GM18907 (cell line): ENCODE data around the gene FANCD2OS.
"Not testable (repeated sequence)": the region's sequence is repeated elsewhere in the genome, so short reads cannot be mapped to it uniquely, and the experiment has no call there.

Experiments
- ATAC-seq: cut with Tn5 transposase; IDR thresholded peaks from one replicate; pipeline ENCODE4 v1.9.1; 2021; ENCODE audit warnings: mild to moderate bottlenecking, moderate library complexity; ENCODE audit not compliant: unreplicated experiment

FANCD2OS gene

DNA sequence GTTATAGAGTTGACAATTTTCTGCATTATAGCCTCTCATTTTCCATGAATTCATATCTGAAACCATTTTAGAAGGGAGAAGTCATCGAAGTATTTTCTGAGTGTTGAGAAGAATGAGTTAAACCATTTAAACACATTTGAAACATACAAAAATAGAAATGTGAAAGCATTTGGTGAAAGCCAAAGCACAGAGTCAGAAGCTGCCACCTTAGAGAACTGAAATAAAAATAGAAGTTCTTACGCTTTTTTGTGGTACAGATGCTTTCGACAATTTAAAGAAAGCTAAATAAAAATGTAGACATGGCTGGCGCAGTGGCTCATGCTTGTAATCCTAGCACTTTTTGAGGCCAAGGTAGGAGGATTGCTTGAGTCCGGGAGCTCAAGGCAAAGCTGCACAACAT lies 9.0 kb downstream of the FANCD2OS start:
- no peak for ATAC-seq

DNA sequence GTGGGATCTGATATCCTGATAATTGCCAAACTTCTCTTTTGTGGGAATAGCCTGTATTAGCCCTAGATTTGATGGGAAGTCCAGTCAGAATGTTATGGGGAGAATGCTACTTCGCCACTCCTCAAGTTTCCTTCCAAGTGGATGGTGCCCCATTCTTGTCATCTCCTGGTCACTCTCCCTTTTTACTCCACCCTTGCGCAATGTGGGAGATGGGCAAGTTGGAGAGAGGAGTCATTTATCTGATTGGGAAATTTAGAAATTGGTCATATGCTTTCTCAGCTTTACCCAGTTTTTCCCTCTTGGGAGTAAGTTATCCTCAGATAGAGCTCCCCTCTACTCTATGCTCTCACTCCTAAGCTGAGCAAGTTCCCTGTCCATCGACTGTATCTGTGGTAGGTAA lies 14.4 kb downstream of the FANCD2OS start:
- no peak for ATAC-seq

DNA sequence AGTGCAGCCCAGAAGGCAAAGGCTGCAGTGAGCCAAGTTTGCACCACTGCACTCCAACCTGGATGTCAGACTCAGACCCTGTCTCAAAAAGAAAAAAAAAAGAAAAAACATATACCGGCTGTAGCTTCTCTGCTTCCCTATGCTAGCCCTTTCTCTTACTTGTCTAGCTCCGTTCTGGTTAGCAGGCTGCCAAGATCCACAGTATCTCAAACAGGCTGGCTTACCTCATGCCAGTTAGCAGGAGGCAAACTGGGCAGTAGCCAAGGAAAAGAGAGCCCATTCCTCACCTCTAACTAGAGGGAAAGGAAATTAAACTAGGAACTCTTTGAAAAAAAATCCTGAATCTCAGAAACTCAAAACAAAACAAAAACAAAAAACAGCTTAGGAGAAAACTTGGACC lies 16.7 kb downstream of the FANCD2OS start:
- ATAC-seq = not testable (repeated sequence)

GRCh38 chr3:10090774-10091173 lies 17.3 kb downstream of the FANCD2OS start:
- not testable (repeated sequence) for ATAC-seq

GRCh38 chr3:10090179-10090578 lies 17.9 kb downstream of the FANCD2OS start:
- no peak for ATAC-seq

GRCh38 chr3:10088256-10088655 lies 19.8 kb downstream of the FANCD2OS start:
- no peak for ATAC-seq

DNA sequence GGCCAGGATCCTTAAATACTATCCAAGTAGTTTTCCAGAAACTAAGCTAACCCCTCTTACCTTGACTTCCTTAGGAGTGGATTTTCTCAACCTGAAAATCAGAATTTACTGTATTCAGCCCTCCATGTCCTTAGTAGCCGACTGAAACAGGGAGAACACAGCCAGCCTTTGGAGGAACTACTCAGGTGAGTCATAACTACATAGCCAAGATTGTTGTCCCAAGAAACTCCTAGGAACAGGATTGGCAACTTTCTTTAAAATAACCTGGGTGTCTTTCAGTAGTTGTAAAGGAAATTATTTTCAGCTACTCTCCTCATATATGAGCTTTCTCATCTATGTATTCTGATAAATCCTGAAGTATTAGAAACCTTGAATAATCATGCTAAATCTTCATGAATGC lies 22.3 kb downstream of the FANCD2OS start:
- ATAC-seq = no peak

- ATAC-seq = no peak
Measured at GRCh38 chr3:10081871-10082270, 26.2 kb downstream of the FANCD2OS start.

DNA sequence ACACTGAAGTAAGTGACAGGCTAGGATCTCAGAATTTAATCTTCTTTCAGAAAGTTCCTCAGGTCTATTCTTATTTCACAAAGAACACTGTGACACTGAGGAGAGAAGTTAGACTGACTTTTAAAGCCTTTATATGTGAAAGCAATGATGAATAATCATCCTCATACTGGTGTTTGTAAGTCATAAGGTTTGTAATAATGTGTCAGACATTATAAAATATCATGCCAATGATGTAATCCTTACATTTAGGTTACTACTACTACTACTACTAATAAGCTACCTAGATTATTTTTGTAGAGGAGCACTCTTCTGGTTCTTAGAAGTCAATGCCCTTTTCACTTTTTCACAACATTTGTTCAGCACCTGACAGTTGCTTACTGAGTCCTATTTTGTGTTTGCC lies 33.4 kb downstream of the FANCD2OS start:
- no peak for ATAC-seq

DNA sequence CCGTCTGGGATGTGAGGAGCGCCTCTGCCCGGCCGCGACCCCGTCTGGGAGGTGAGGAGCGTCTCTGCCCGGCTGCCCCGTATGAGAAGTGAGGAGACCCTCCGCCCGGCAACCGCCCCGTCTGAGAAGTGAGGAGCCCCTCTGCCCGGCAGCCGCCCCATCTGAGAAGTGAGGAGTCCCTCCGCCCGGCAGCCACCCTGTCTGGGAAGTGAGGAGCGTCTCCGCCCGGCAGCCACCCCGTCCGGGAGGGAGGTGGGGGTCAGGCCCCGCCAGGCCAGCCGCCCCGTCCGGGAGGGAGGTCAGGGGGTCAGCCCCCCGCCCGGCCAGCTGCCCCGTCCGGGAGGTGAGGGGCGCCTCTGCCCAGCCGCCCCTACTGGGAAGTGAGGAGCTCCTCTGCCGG lies 38.0 kb downstream of the FANCD2OS start:
- ATAC-seq = not testable (repeated sequence)

DNA sequence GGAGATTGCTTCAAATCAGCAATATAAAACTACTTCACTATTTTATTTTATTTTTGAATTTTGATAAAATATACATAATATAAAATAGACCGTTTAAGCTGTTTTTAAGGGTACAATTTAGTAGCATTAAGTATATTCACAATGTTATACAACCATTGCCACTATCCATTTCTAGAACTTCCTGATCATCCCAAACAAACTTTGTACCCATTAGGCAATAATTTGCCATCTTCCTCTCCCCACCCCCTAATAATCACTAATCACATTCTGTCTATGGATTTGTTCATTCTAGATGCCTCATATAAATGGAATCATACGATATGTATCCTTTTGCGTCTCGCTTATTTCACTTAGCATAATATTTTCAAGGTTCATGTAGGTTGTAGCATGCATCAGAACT lies 53.0 kb downstream of the FANCD2OS start:
- ATAC-seq = no peak
